B cell (primary cell): ENCODE results near the gene LSM12. TPM values are rescaled to one million over a fixed set of nuclear protein-coding genes. Genes with fewer than 3 reads are reported as not detected.

Source experiments
- ATAC-seq: fragments of 200-7000 bp; cut with Tn5 transposase; one replicate; pipeline ENCODE4 v1.10.0; 2021; ENCODE audit warnings: low read depth, mild to moderate bottlenecking, moderate number of reproducible peaks, moderate library complexity
- CTCF ChIA-PET: fragments of 350-600 bp; sonication (Branson Sonifier 250); formaldehyde crosslinking; loops from one replicate; lab custom pipeline; 2021; ENCODE audit warnings: antibody characterized with exemption, inconsistent platforms; lab: Charles Lee
- POLR2A ChIA-PET: fragments of 350-600 bp; sonication (Branson Sonifier 250); formaldehyde crosslinking; loops from one replicate; lab custom pipeline; 2021; ENCODE audit warnings: antibody characterized with exemption; lab: Charles Lee
- DNase-seq: peaks from one replicate; pipeline ENCODE4 v3.0.0; 2013
- H2AFZ ChIP-seq: 2 replicates; pipeline ENCODE4 v1.6.1; 2012; ENCODE audit warnings: mild to moderate bottlenecking, low read depth, low read length; ENCODE audit not compliant: insufficient read depth, poor library complexity, severe bottlenecking
- H3K27ac ChIP-seq, 2 donors: 1 replicate in 1 of 2; 2 replicates in 1 of 2; pipeline ENCODE4 v1.5.1; 2012 to 2013; ENCODE audit warnings: low read length in 2 of 2, mild to moderate bottlenecking in 2 of 2, moderate library complexity in 1 of 2
- H3K27me3 ChIP-seq, 4 experiments: fragments of 200-600 bp in 1 of 4; sonication (generic) in 1 of 4; replicated peaks in 1 of 4; 1 replicate in 2 of 4; 2 replicates in 2 of 4; pipeline versions ENCODE4 v1.6.1 to v1.7.0; 2013 to 2016; ENCODE audit warnings: low read length in 3 of 4, mild to moderate bottlenecking in 2 of 4, mixed read lengths in 1 of 4, moderate library complexity in 1 of 4; ENCODE audit not compliant: insufficient read depth in 4 of 4, control insufficient read depth in 3 of 4; ENCODE audit errors: control extremely low read depth in 1 of 4
- H3K36me3 ChIP-seq, 2 experiments: replicated peaks in 1 of 2; 1 replicate in 1 of 2; 2 replicates in 1 of 2; pipeline versions ENCODE4 v1.6.1 to v1.7.1; 2013; ENCODE audit warnings: low read length in 1 of 2; ENCODE audit not compliant: insufficient read depth in 2 of 2, control insufficient read depth in 1 of 2; ENCODE audit errors: control extremely low read depth in 1 of 2, extremely low read depth in 1 of 2
- H3K4me1 ChIP-seq, 2 donors: fragments of 200-600 bp in 1 of 2; sonication (generic) in 1 of 2; 1 replicate in 1 of 2; 2 replicates in 1 of 2; pipeline versions ENCODE4 v1.5.1 to v1.6.1; 2013 to 2017; ENCODE audit warnings: low read length in 2 of 2; ENCODE audit not compliant: control insufficient read depth in 2 of 2, insufficient read depth in 2 of 2
- H3K4me2 ChIP-seq: replicated peaks from 2 replicates; pipeline ENCODE3; 2012; ENCODE audit warnings: mild to moderate bottlenecking, low read depth, low read length; ENCODE audit not compliant: poor library complexity, severe bottlenecking
- H3K4me3 ChIP-seq, 5 experiments: fragments of 200-600 bp in 1 of 5; sonication (generic) in 1 of 5; 1 replicate in 3 of 5; 2 replicates in 2 of 5; pipeline versions ENCODE4 v1.5.1 to v1.7.0; 2011 to 2016; ENCODE audit warnings: low read length in 4 of 5, mild to moderate bottlenecking in 4 of 5, low read depth in 2 of 5, control low read depth in 1 of 5, moderate library complexity in 1 of 5; ENCODE audit not compliant: insufficient read depth in 1 of 5; ENCODE audit errors: control extremely low read depth in 1 of 5, extremely low read depth in 1 of 5
- H3K79me2 ChIP-seq: fragments of 200-600 bp; sonication (generic); one replicate; pipeline ENCODE4 v1.6.0; 2016; ENCODE audit warnings: low read length; ENCODE audit not compliant: control insufficient read depth, insufficient read depth
- H3K9ac ChIP-seq: fragments of 200-600 bp; sonication (generic); 2 replicates; pipeline ENCODE4 v1.6.1; 2017; ENCODE audit warnings: mild to moderate bottlenecking, low read length, moderate library complexity
- H3K9me3 ChIP-seq, 3 donors: one replicate each; pipeline versions ENCODE4 v1.6.1 to v1.7.1; 2013; ENCODE audit warnings: low read length in 2 of 3; ENCODE audit not compliant: control insufficient read depth in 2 of 3, insufficient read depth in 1 of 3; ENCODE audit errors: control extremely low read depth in 1 of 3
- H4K20me1 ChIP-seq: 2 replicates; pipeline ENCODE4 v1.6.0; 2012; ENCODE audit warnings: mild to moderate bottlenecking, low read length; ENCODE audit not compliant: insufficient read depth, control insufficient read depth, poor library complexity, severe bottlenecking
- H3K27ac Mint-ChIP-seq: one replicate; pipeline ENCODE4 v1.8.0; 2021; ENCODE audit warnings: mixed read lengths
- H3K27me3 Mint-ChIP-seq: one replicate; pipeline ENCODE4 v1.8.0; 2021; ENCODE audit warnings: mixed read lengths
- H3K4me1 Mint-ChIP-seq: one replicate; pipeline ENCODE4 v1.8.0; 2021; ENCODE audit warnings: mixed read lengths
- H3K4me3 Mint-ChIP-seq: one replicate; pipeline ENCODE4 v1.8.0; 2021; ENCODE audit warnings: mixed read lengths
- H3K9me3 Mint-ChIP-seq: one replicate; pipeline ENCODE4 v1.8.0; 2022; ENCODE audit warnings: mixed read lengths; ENCODE audit not compliant: insufficient read depth
- EZH2 ChIP-seq: IDR thresholded peaks from 2 replicates; pipeline ENCODE4 v1.6.1; 2012; ENCODE audit warnings: borderline replicate concordance, low read depth, mild to moderate bottlenecking, moderate library complexity, low read length; ENCODE audit not compliant: insufficient read depth, poor library complexity, severe bottlenecking
- WGBS: methylation state at CpG from one replicate; pipeline ENCODE4 v1.1.5; 2013; ENCODE audit warnings: missing lambda C conversion rate; ENCODE audit not compliant: insufficient coverage; 5-methylcytosine and 5-hydroxymethylcytosine counted together
- intact Hi-C: fragments of 100-400 bp; cut with micrococcal nuclease; formaldehyde crosslinking; loops from one replicate; pipeline ENCODE4 v1.10.0; 2022
- polyA plus RNA-seq: library from polyadenylated mRNA; depleted of rRNA; stranded (reverse); fragments of >200 nt; gene quantifications from 2 replicates; pipeline ENCODE4 v1.2.3, GENCODE V29; 2012
- total RNA-seq, 2 donors: library from RNA; stranded (reverse); fragments of 120-200 nt in 1 of 2; gene quantifications; 1 replicate in 1 of 2; 2 replicates in 1 of 2; pipeline versions ENCODE4 v1.2.3 to v1.2.4, GENCODE V29; 2013 to 2022
- TF ChIP-seq, protein P1 (sequence below): fragments of 200-600 bp; IDR thresholded peaks from one replicate; pipeline ENCODE4 v1.8.0; 2022; ENCODE audit warnings: antibody characterized with exemption, mild to moderate bottlenecking

The LSM12 gene
- total and polyA plus RNA-seq, 2 donors (not counting 1 experiment from before 2014, with no cell fraction given): 16.8 to 31.2 TPM

DNA sequence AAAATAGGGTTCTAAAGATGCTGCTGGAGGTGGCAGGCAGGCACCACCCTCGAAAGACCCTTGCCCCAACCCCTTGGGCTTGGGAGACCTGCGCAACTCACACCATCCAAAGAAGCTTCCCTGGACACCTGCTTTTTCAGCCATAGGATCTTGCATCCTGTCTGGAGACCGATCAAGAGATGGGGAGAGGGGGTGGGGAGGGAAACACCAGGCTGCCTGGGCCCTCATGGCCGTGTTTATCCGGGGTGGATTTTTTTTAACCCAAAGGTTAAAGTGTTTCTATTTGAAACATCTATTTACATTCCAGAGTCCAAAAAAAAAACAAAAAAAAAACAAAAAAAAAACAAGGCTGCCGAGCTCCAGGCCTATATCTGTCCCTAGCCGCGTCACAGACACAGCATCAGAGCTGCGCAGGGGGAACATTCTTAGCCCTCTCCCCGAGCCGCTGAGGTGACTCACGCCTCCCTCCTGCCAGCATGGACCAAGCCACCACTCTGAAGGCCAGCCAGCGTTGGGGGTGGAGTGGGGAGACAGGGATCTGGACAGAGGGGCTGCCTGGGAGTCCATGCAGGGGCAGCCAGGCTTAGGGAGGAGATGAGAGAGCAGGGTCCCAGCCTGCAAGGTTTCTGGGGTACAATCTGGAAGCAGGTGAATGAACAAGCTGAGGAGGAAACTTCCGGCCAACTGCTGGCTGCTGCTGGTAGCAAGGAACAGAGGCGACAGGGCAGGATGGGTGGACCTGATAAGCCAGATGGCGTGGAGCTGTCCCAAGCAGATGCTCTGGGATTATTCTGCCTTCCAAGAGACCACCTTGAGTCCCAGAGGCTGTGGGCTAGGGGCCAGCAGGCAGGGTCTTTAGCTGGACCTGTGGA is 42.2 kb upstream of the LSM12 start:
- Histone ChIP-seq H4K20me1 (peaks cover 95% of the 10 kb centered on the region), H3K36me3 (peaks cover 5 to 26% of the 10 kb centered on the region in 2 experiments), H3K9me3 (no peaks in the 10 kb centered on the region), H3K4me2 (no peak overlapping the region), H3K4me3 (no peak overlapping the region), H3K4me1 (peaks cover 32 to 37% of the 10 kb centered on the region in 2 donors), H3K9ac (no peak overlapping the region), H2AFZ (no peak overlapping the region), H3K27me3 (no peaks in the 10 kb centered on the region), H3K27ac (no peak overlapping the region), H3K79me2 (peaks cover 74% of the 10 kb centered on the region)
- TF ChIP-seq, protein P1, sequence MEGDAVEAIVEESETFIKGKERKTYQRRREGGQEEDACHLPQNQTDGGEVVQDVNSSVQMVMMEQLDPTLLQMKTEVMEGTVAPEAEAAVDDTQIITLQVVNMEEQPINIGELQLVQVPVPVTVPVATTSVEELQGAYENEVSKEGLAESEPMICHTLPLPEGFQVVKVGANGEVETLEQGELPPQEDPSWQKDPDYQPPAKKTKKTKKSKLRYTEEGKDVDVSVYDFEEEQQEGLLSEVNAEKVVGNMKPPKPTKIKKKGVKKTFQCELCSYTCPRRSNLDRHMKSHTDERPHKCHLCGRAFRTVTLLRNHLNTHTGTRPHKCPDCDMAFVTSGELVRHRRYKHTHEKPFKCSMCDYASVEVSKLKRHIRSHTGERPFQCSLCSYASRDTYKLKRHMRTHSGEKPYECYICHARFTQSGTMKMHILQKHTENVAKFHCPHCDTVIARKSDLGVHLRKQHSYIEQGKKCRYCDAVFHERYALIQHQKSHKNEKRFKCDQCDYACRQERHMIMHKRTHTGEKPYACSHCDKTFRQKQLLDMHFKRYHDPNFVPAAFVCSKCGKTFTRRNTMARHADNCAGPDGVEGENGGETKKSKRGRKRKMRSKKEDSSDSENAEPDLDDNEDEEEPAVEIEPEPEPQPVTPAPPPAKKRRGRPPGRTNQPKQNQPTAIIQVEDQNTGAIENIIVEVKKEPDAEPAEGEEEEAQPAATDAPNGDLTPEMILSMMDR: no peak
- no peak for TF ChIP-seq EZH2
- CTCF ChIA-PET: no interaction called here
- WGBS: 96% methylated on average over 6 of the region's 16 CpGs
- Mint-ChIP-seq H3K27ac (no peak overlapping the region), H3K9me3 (no peaks in the 10 kb centered on the region), H3K4me1 (peaks cover 36% of the 10 kb centered on the region), H3K4me3 (no peak overlapping the region), H3K27me3 (no peaks in the 10 kb centered on the region)
- POLR2A ChIA-PET: interaction anchor here (0.5 kb wide), 1 partner anchor 45 kb away, joined by 4 read pairs; no protein-coding TSS in a partner anchor
- intact Hi-C loops: no loop called here
- no peak for DNase-seq
- no peak for ATAC-seq

DNA sequence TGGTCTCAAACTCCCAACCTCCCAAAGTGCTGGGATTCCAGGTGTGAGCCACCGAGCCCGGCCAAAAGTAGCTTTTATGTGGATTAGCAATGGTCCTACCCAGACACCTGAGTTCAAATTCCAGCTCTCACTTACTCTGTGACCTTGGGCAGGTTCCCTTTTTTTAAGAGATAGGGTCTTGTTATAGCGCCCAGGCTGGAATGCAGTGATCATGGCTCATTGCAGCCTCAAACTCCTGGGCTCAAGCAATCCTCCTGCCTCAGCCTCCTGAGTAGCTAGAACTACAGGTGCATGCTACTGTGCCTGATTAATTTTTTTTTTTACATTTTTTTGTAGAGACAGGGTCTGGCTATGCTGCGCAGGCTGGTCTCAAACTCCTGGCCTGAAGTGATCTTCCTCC is 40.3 kb upstream of the LSM12 start:
- Histone ChIP-seq H3K4me1 (peaks cover 15 to 19% of the 10 kb centered on the region in 2 donors), H3K36me3 (peaks cover 9 to 27% of the 10 kb centered on the region in 2 experiments), H3K79me2 (peaks cover 61% of the 10 kb centered on the region), H3K27ac (no peak overlapping the region), H4K20me1 (peaks cover 90% of the 10 kb centered on the region), H3K9me3 (no peaks in the 10 kb centered on the region), H2AFZ (no peak overlapping the region), H3K4me2 (no peak overlapping the region), H3K9ac (no peak overlapping the region), H3K27me3 (no peaks in the 10 kb centered on the region), H3K4me3 (no peak overlapping the region)
- ATAC-seq: no peak
- Mint-ChIP-seq H3K4me1 (peaks cover 22% of the 10 kb centered on the region), H3K4me3 (no peak overlapping the region), H3K27me3 (no peaks in the 10 kb centered on the region), H3K9me3 (no peaks in the 10 kb centered on the region), H3K27ac (no peak overlapping the region)
- intact Hi-C loops: no loop called here
- DNase-seq: no peak
- POLR2A ChIA-PET: no interaction called here
- CTCF ChIA-PET: no interaction called here
- no peak for TF ChIP-seq EZH2
- TF ChIP-seq, protein P1: no peak
- WGBS: 100% methylated on average over 2 of the region's 4 CpGs
